K562 (cell line): ENCODE measurements around the gene ANO1. TPM values are rescaled to one million over a fixed set of nuclear protein-coding genes. Genes with fewer than 3 reads are reported as not detected.

Experiments
- ATAC-seq: fragments of 200-7000 bp; cut with Tn5 transposase; 3 replicates; pipeline ENCODE4 v1.9.1; 2020; ENCODE audit warnings: moderate library complexity
- BruUV-seq: library from RNA; stranded (reverse); fragments of 400-500 nt; replicated peaks from 2 replicates; lab custom pipeline; 2021; lab: Mats Ljungman, UMichigan
- CTCF ChIA-PET: fragments of 300-600 bp; formaldehyde crosslinking; extraction: SDS; loops from one replicate; lab custom pipeline; 2021; ENCODE audit warnings: low intra/inter-chr PET ratio; lab: Yijun Ruan, JAX
- POLR2A ChIA-PET: fragments of 300-600, 350-650 bp; sonication (Branson Sonifier 250); formaldehyde crosslinking; extraction: SDS; loops from one replicate; lab custom pipeline; 2021; ENCODE audit warnings: antibody characterized with exemption, inconsistent platforms; lab: Yijun Ruan, JAX
- DNase-seq, 4 experiments: peaks; one replicate each; pipeline versions ENCODE4 v3.0.0 to v3.0.0-alpha.2; 2011 to 2018; ENCODE audit warnings: low spot score in 3 of 4, mixed read lengths in 3 of 4; ENCODE audit errors: extremely low read depth in 1 of 4
- FAIRE-seq: peaks from 2 replicates; lab custom pipeline; 2011; peaks lifted over from hg19 to GRCh38; lab: Jason Lieb, UNC
- H2AFZ ChIP-seq: 2 replicates; pipeline ENCODE4 v1.6.0; 2011; ENCODE audit warnings: low read depth, low read length, control low read depth, inconsistent platforms
- H3K27ac ChIP-seq: fragments of 200-600 bp; 3 replicates; pipeline ENCODE4 v1.8.0; 2011; ENCODE audit warnings: low read depth, mild to moderate bottlenecking, control low read depth, inconsistent platforms, low read length, moderate library complexity, mixed read lengths; ENCODE audit errors: extremely low read depth
- H3K27me3 ChIP-seq, 2 experiments: fragments of 300-600 bp in 1 of 2; 2 replicates in 1 of 2; 3 replicates in 1 of 2; pipeline versions ENCODE4 v1.6.0 to v1.8.0; 2011; ENCODE audit warnings: inconsistent platforms in 2 of 2, low read length in 2 of 2, mild to moderate bottlenecking in 1 of 2, mixed read lengths in 1 of 2, moderate library complexity in 1 of 2; ENCODE audit not compliant: control insufficient read depth in 2 of 2, insufficient read depth in 2 of 2
- H3K36me3 ChIP-seq: fragments of 300-600 bp; 3 replicates; pipeline ENCODE4 v1.8.0; 2011; ENCODE audit warnings: mild to moderate bottlenecking, low read length, inconsistent platforms; ENCODE audit not compliant: control insufficient read depth, insufficient read depth
- H3K4me1 ChIP-seq, 2 experiments: fragments of 200-600 bp in 1 of 2; replicated peaks in 1 of 2; 2 replicates in 1 of 2; 3 replicates in 1 of 2; pipeline versions ENCODE4 v1.5.1 to v1.8.0; 2011; ENCODE audit warnings: inconsistent platforms in 2 of 2, low read length in 2 of 2, mild to moderate bottlenecking in 1 of 2, mixed read lengths in 1 of 2, moderate library complexity in 1 of 2; ENCODE audit not compliant: control insufficient read depth in 2 of 2, insufficient read depth in 2 of 2
- H3K4me2 ChIP-seq: 2 replicates; pipeline ENCODE4 v1.6.1; 2011; ENCODE audit warnings: low read length, control low read depth, inconsistent platforms, mixed read lengths; ENCODE audit not compliant: insufficient read depth
- H3K4me3 ChIP-seq: fragments of 200-600 bp; sonication (generic), shearing (Covaris generic); 2 replicates; pipeline ENCODE4 v1.5.1; 2016; ENCODE audit warnings: control low read depth, inconsistent platforms
- H3K79me2 ChIP-seq: fragments of 200-600 bp; 3 replicates; pipeline ENCODE4 v1.8.0; 2011; ENCODE audit warnings: low read length, inconsistent platforms; ENCODE audit not compliant: control insufficient read depth, insufficient read depth
- H3K9ac ChIP-seq, 2 experiments: 2 replicates each; pipeline versions ENCODE4 v1.6.0 to v1.6.1; 2011; ENCODE audit warnings: low read depth in 2 of 2, low read length in 2 of 2, control low read depth in 1 of 2, inconsistent platforms in 1 of 2, mild to moderate bottlenecking in 1 of 2, mixed read lengths in 1 of 2; ENCODE audit not compliant: insufficient read depth in 1 of 2
- H3K9me1 ChIP-seq: one replicate; pipeline ENCODE4 v1.6.0; 2011; ENCODE audit warnings: inconsistent platforms, mild to moderate bottlenecking, low read length, moderate library complexity; ENCODE audit not compliant: control insufficient read depth, insufficient read depth
- H3K9me3 ChIP-seq: replicated peaks from 2 replicates; pipeline ENCODE4 v1.5.1; 2011; ENCODE audit warnings: low read depth, low read length, inconsistent platforms; ENCODE audit not compliant: control insufficient read depth, insufficient read depth
- H4K20me1 ChIP-seq: replicated peaks from 2 replicates; pipeline ENCODE4 v1.6.1; 2011; ENCODE audit warnings: low read length, inconsistent platforms, mixed read lengths; ENCODE audit not compliant: control insufficient read depth, insufficient read depth
- ATF7 ChIP-seq: fragments of 450-650 bp; IDR thresholded peaks from 2 replicates; pipeline ENCODE4 v1.7.1; 2014; ENCODE audit warnings: mild to moderate bottlenecking, moderate library complexity
- CEBPB ChIP-seq: fragments of 450-650 bp; IDR thresholded peaks from 2 replicates; pipeline ENCODE4 v1.6.1; 2016; ENCODE audit warnings: missing genetic modification characterization, missing compliant biosample characterization
- ELF1 ChIP-seq: fragments of 200-800 bp; sonication (Bioruptor generic); IDR thresholded peaks from 2 replicates; pipeline ENCODE4 v1.6.1; 2016; ENCODE audit warnings: missing genetic modification characterization, missing compliant biosample characterization
- LEF1 ChIP-seq: fragments of 450-650 bp; IDR thresholded peaks from 2 replicates; pipeline ENCODE4 v1.6.1; 2016; ENCODE audit warnings: mild to moderate bottlenecking
- NFATC3 ChIP-seq: fragments of 450-650 bp; IDR thresholded peaks from 2 replicates; pipeline ENCODE4 v1.6.1; 2017; ENCODE audit warnings: mild to moderate bottlenecking
- POLR2AphosphoS2 ChIP-seq: IDR thresholded peaks from 2 replicates; pipeline ENCODE4 v1.6.1; 2012; ENCODE audit warnings: low read length, improper control_type of control experiment
- RAD51 ChIP-seq: fragments of 450-650 bp; IDR thresholded peaks from 2 replicates; pipeline ENCODE4 v1.7.1; 2016; ENCODE audit warnings: low read depth, mild to moderate bottlenecking, borderline replicate concordance
- RHOXF2B ChIP-seq: fragments of 250-450 bp; sonication (Bioruptor Pico); conservative IDR thresholded peaks from 2 replicates; pipeline ENCODE4 v1.5.1; 2021
- SLC30A9 ChIP-seq: fragments of 250-450 bp; sonication (Bioruptor Pico); IDR thresholded peaks from 2 replicates; pipeline ENCODE4 v1.8.0; 2022; ENCODE audit warnings: mild to moderate bottlenecking, moderate library complexity
- ZC3H4 ChIP-seq: sonication (generic); formaldehyde crosslinking; IDR thresholded peaks from 2 replicates; pipeline ENCODE4 v1.9.0; 2021; ENCODE audit warnings: missing genetic modification reagents, borderline replicate concordance
- ZC3H8 ChIP-seq: fragments of 450-650 bp; IDR thresholded peaks from 2 replicates; pipeline ENCODE4 v1.6.1; 2017
- ZNF140 ChIP-seq: fragments of 250-450 bp; sonication (Bioruptor Pico); IDR thresholded peaks from 2 replicates; pipeline ENCODE4 v1.8.0; 2021; ENCODE audit warnings: moderate library complexity, mild to moderate bottlenecking, inconsistent platforms
- ZNF212 ChIP-seq: fragments of 450-650 bp; formaldehyde crosslinking; IDR thresholded peaks from 2 replicates; pipeline ENCODE4 v1.4.0; 2020; ENCODE audit warnings: mild to moderate bottlenecking
- ZNF436 ChIP-seq: fragments of 250-450, 450-650 bp; sonication (Bioruptor Pico); formaldehyde crosslinking; IDR thresholded peaks from 2 replicates; pipeline ENCODE4 v1.7.0; 2020; ENCODE audit warnings: mild to moderate bottlenecking
- WGBS: fragments of 100-300 bp; shearing (Covaris generic); methylation state at CpG from one replicate; pipeline ENCODE4 v1.1.6; 2016; ENCODE audit warnings: low coverage, mixed read lengths; ENCODE audit not compliant: insufficient coverage; ENCODE audit errors: missing lambda C conversion rate; 5-methylcytosine and 5-hydroxymethylcytosine counted together
- in situ Hi-C: fragments of 300-500 bp; cut with MboI; formaldehyde crosslinking; loops from 4 replicates; pipeline ENCODE4 v1.15.0; 2018; ENCODE audit warnings: inconsistent platforms, mixed read lengths
- intact Hi-C: fragments of 100-400 bp; cut with micrococcal nuclease; formaldehyde crosslinking; loops from 2 replicates; pipeline ENCODE4 v1.14.2; 2022
- polyA plus RNA-seq, 8 experiments: library from polyadenylated mRNA; depleted of rRNA in 4 of 8; stranded (reverse) in 5 of 8; unstranded in 3 of 8; fragments of >200 nt; fragmentation: Nextera tagmentation in 2 of 8; fragmentation: Illumina TruSeq in 1 of 8; extraction: Ambion mirVana in 2 of 8; extraction: Trizol in 1 of 8; gene quantifications; 2 replicates each; pipeline versions ENCODE4 v1.2.1 to v1.2.3, GENCODE V29; 2011 to 2014; ENCODE audit warnings: inconsistent platforms in 1 of 8, missing spikeins in 1 of 8
- total RNA-seq, 7 experiments: library from RNA; depleted of rRNA in 6 of 7; stranded (reverse); fragments of >200 nt in 6 of 7; fragmentation: Illumina TruSeq in 2 of 7; extraction: Trizol in 2 of 7; gene quantifications; 2 replicates each; pipeline versions ENCODE4 v1.2.1 to v1.2.3, GENCODE V29; 2011 to 2021; ENCODE audit warnings: low replicate concordance in 1 of 7
- TF ChIP-seq, protein P1 (sequence below): fragments of 250-450 bp; sonication (Bioruptor Pico); IDR thresholded peaks from 2 replicates; pipeline ENCODE4 v1.5.0; 2021
- TF ChIP-seq, protein P2 (sequence below): fragments of 450-650 bp; IDR thresholded peaks from 2 replicates; pipeline ENCODE4 v1.6.1; 2017; ENCODE audit warnings: mild to moderate bottlenecking, moderate library complexity
- TF ChIP-seq, protein P3 (sequence below): fragments of 250-450 bp; sonication (Bioruptor Pico); IDR thresholded peaks from 2 replicates; pipeline ENCODE4 v1.8.0; 2022; ENCODE audit warnings: inconsistent platforms
- TF ChIP-seq, protein P4 (sequence below): fragments of 450-650 bp; formaldehyde crosslinking; IDR thresholded peaks from 2 replicates; pipeline ENCODE4 v1.4.0; 2020; ENCODE audit warnings: mild to moderate bottlenecking, moderate library complexity

The ANO1 gene
- total and polyA plus RNA-seq, 9 of the 15 experiments (the other 6 are each of a cell fraction or from before 2014, with no cell fraction given): not detected

DNA sequence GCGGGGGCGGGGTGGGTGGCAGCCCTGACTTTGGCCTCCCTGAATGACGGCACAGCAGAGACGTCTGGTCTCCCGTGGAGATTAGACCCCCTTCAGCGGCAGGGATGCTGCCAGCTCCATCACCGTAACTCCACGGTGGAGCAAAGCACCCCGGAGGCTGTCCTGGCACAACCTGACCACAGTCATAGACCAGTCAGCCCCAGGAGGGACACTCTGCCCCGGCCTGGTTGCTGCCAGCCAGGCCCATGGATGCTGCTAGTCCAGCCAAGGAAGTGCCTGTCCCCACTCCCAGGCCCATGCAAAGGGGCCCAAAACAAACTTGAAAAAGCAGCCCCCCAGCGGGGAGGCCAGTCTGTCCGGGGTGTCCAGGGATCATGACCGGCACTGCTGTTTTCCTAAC lies 11.5 kb upstream of the ANO1 start:
- no peak for ATAC-seq
- in situ Hi-C loops: no loop called here

More for the DNA sequence above, 11.5 kb upstream of the ANO1 start:
- H3K4me2 ChIP-seq: no peak overlapping the region
- no peaks in the 10 kb centered on the region; a peak in 1 of 5 replicates for H3K4me1 ChIP-seq
- H3K27ac ChIP-seq: no peak overlapping the region
- no peaks in the 10 kb centered on the region for H3K79me2 ChIP-seq
- FAIRE-seq (no peak), DNase-seq (no peak)
- ChIA-PET POLR2A (no interaction called here), CTCF (no interaction called here)
- H3K9ac ChIP-seq: no peak overlapping the region
- intact Hi-C loops: no loop called here
- TF ChIP-seq LEF1: no peak
- no peak for TF ChIP-seq POLR2AphosphoS2
- no peak for TF ChIP-seq CEBPB (tag)
- TF ChIP-seq NFATC3: no peak
- TF ChIP-seq ZC3H8: no peak
- TF ChIP-seq, protein P1, sequence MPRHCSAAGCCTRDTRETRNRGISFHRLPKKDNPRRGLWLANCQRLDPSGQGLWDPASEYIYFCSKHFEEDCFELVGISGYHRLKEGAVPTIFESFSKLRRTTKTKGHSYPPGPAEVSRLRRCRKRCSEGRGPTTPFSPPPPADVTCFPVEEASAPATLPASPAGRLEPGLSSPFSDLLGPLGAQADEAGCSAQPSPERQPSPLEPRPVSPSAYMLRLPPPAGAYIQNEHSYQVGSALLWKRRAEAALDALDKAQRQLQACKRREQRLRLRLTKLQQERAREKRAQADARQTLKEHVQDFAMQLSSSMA (CRISPR knock-in tag): no peak
- TF ChIP-seq RAD51: no peak
- no peak for TF ChIP-seq RHOXF2B (CRISPR knock-in tag)
- TF ChIP-seq ZNF140 (CRISPR knock-in tag): no peak
- TF ChIP-seq ZNF212: no peak
- no peak for TF ChIP-seq ELF1
- no peak for TF ChIP-seq ZNF436 (CRISPR knock-in tag)
- TF ChIP-seq SLC30A9 (CRISPR knock-in tag): no peak
- TF ChIP-seq ZC3H4 (CRISPR knock-in tag): no peak
- TF ChIP-seq, protein P2, sequence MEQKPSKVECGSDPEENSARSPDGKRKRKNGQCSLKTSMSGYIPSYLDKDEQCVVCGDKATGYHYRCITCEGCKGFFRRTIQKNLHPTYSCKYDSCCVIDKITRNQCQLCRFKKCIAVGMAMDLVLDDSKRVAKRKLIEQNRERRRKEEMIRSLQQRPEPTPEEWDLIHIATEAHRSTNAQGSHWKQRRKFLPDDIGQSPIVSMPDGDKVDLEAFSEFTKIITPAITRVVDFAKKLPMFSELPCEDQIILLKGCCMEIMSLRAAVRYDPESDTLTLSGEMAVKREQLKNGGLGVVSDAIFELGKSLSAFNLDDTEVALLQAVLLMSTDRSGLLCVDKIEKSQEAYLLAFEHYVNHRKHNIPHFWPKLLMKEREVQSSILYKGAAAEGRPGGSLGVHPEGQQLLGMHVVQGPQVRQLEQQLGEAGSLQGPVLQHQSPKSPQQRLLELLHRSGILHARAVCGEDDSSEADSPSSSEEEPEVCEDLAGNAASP: no peak
- TF ChIP-seq, protein P3, sequence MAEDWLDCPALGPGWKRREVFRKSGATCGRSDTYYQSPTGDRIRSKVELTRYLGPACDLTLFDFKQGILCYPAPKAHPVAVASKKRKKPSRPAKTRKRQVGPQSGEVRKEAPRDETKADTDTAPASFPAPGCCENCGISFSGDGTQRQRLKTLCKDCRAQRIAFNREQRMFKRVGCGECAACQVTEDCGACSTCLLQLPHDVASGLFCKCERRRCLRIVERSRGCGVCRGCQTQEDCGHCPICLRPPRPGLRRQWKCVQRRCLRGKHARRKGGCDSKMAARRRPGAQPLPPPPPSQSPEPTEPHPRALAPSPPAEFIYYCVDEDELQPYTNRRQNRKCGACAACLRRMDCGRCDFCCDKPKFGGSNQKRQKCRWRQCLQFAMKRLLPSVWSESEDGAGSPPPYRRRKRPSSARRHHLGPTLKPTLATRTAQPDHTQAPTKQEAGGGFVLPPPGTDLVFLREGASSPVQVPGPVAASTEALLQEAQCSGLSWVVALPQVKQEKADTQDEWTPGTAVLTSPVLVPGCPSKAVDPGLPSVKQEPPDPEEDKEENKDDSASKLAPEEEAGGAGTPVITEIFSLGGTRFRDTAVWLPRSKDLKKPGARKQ (CRISPR knock-in tag): no peak
- TF ChIP-seq, protein P4, sequence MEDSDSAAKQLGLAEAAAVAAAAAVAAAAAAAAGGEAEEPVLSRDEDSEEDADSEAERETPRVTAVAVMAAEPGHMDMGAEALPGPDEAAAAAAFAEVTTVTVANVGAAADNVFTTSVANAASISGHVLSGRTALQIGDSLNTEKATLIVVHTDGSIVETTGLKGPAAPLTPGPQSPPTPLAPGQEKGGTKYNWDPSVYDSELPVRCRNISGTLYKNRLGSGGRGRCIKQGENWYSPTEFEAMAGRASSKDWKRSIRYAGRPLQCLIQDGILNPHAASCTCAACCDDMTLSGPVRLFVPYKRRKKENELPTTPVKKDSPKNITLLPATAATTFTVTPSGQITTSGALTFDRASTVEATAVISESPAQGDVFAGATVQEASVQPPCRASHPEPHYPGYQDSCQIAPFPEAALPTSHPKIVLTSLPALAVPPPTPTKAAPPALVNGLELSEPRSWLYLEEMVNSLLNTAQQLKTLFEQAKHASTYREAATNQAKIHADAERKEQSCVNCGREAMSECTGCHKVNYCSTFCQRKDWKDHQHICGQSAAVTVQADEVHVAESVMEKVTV (CRISPR knock-in tag): no peak
- TF ChIP-seq ATF7: no peak
- no peak overlapping the region for H2AFZ ChIP-seq
- H3K36me3 ChIP-seq: no peaks in the 10 kb centered on the region
- peaks cover 5% of the 10 kb centered on the region for H3K9me1 ChIP-seq
- BruUV-seq: no TSS peak
- WGBS: 6% methylated on average over 9 of the region's 13 CpGs
- H4K20me1 ChIP-seq: peaks cover 7% of the 10 kb centered on the region; the same call in 1 of the 2 replicates
- H3K4me3 ChIP-seq: no peak overlapping the region
- H3K27me3 ChIP-seq: peaks cover 29 to 83% of the 10 kb centered on the region in 2 experiments
- no peaks in the 10 kb centered on the region for H3K9me3 ChIP-seq
